HG03342 (cell line): Measurements from ENCODE around the gene LILRA6.
"Not testable (repeated sequence)": the region's sequence is repeated elsewhere in the genome, so short reads cannot be mapped to it uniquely, and the experiment has no call there.

Source experiments
- ATAC-seq: cut with Tn5 transposase; IDR thresholded peaks from one replicate; pipeline ENCODE4 v1.9.1; 2021; ENCODE audit warnings: mild to moderate bottlenecking, moderate library complexity; ENCODE audit not compliant: unreplicated experiment

Gene LILRA6

DNA sequence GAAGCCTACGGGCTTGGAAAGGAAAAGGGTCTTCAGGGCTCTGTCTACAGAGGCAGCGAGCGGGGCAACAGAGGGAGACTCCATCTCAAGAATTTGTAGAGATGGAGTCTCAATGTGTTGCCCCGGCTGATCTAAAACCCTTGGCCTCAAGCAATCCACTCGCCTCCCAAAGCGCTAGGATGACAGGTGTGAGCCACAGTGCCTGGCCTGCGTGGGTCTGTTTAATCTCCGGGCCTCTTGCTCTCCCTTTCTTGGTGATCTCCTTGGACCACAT lies 33.9 kb downstream of the LILRA6 start:
- no peak for ATAC-seq

DNA sequence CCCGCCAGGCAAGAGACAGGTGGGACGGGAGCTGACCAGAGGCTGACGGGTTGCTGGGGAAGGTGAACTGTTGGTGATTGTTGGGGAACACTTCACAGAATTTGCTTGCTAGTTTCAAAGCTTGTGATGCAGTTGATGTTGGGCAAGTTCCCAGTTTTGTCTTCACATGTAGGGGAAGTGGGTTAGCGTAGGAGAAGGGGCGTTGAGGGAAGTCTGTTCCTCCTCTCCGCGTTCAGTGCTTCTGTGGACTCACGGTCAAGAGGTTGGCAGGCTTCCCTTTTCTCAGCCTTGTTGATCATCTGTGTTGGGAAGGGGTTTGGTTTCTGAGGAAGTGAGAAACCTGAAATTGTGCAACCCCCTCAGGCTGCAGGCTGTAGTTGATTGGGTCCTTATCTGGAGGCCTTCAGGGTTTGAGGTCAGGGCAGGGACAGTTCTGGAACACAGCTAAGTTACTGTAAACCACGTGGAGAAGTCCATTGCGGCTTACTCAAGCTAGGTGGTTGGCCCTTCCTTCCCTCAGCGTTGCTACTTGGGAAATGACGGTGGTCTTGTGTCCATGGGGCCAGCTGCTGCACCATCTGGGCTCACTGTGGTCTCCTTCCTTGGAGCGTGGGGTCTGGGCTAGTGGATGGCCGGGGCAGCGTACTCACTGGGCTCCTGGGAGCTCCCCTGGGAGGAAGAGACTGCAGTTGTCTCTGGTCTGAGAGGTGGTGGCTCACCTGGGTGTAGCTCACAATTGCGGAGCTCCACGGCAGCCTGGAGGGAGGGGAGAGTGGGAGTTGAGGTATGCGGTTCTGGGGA lies 34.4 kb downstream of the LILRA6 start:
- peak; percentile 44 for ATAC-seq

DNA sequence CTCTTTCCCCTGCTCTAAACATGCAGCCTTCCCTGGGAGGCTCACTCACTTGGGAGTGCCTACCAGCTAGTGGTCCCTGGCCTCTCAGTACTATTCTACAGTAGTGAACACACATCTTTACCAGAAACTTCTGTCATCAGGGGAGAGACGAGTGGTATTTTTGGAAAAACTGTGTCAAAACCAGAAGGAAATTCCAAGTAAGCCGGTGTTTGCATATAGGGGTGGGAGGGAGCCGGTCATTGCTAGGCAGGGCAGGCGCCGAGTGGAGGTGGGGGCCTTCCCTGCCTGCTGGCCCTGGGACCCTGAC lies 35.0 kb downstream of the LILRA6 start:
- ATAC-seq: no peak

DNA sequence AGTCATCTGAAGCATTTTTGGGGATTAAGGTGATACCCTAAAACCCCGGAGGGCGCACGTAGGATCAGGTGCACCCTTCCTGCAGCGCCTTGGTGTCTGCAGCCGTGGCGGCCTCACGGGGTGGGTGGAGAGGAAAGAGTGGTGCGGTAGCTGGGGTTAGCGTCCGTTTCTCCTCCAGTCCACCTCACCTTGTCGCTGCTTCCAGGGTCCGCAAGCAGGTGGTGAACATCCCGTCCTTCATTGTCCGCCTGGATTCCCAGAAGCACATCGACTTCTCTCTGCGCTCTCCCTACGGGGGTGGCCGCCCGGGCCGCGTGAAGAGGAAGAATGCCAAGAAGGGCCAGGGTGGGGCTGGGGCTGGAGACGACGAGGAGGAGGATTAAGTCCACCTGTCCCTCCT lies 35.4 kb downstream of the LILRA6 start:
- ATAC-seq: not testable (repeated sequence)

DNA sequence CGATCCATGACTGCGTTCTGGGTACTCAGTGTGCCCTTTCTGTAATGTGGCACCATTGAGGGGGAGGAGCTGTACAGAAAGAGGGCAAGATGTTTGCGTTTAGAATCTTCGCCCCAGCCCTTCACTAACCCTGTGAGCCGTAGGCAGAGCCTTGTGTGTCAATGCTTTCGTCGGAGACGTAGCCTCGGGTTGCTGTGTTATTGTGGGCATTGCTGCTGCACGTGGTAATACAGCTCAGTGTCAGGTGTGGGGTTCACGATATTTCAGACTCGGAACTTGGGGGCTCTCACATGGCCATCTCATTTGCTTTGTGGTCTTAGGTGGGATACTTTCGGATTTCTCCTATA lies 35.8 kb downstream of the LILRA6 start:
- ATAC-seq: no peak

DNA sequence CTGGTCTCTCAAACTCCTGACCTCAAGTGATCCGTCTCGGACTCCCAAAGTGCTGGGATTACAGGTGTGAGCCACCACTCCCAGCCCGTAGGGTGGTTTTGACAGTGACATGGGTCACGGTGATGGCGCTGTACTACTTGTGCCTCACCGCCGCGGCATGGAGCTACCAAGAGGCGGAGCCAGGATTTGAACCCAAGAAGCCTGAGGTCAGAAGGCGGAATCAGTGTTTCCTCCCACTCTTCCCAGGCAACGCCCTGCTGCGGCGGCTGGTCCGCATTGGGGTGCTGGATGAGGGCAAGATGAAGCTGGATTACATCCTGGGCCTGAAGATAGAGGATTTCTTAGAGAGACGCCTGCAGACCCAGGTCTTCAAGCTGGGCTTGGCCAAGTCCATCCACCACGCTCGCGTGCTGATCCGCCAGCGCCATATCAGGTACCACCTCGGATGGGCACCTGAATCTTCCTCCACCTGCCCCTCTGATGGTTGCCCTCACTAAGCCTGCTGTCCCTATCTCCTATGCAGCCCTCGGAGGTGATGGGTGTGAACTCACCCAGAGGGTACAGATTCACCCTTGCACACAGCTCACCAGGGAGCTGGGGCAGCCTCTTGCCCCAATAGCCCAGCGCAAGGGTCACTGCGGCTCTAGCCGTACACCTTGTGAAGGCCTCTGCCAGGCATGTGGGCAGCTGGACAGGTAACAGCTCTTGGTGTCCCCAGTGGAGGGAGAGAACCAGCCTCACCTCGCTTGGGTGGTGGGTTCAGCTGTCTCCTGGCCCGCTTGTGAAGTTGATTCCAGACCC lies 36.4 kb downstream of the LILRA6 start:
- no peak for ATAC-seq

DNA sequence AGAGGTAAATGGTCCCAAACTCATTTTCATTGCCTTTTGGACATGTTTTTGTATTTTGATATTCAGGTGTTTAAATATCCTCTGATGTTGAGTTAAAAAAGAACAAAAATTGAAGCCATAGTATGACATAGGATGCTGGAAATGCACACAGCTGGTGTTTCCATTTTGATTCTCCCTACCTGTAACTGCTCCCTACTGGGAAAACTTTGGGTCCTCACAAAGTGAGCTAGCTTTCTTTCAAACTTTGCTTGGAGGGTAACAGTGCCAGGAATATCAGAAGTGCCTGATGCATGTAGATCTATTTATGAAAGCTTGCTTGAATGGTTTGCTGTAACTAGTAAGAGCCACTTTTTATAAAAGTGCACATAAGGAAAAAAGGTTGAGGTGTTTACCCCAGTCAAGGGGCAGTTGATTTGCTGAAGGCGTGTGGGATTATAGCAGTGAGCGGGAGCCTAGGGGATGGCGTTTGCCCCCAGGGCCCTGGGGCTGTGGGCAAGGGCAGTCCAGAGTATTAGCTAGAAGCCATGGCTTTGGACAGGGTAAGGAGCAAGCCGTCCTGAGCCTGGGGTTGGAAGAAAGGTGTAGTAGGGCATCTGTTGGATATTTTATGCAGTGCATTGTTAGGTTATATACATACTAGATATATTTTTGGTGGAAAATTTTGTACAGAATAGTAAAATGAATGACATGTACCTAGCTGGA lies 37.7 kb downstream of the LILRA6 start:
- ATAC-seq: no peak

DNA sequence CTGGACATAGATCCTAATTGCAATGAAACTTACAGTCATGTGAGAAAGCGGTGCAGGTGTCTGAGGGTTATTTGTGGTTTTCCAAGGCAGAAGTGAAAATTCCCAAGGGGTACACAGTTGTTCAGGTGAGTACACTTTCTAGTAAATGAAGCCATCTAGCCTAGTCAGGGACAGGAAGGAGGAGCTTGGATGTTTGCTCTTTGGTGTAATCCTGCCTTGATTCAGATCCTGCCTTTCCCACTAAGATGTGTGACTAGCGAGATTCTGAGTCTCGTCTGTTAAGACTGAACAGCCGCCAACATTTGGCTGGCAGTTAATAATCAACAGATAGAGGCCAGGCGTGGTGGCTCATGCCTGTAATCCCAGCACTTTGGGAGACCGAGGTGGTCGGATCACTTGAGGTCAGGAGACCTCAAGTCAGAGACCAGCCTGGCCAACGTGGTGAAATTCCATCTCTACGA lies 39.4 kb downstream of the LILRA6 start:
- ATAC-seq: no peak

DNA sequence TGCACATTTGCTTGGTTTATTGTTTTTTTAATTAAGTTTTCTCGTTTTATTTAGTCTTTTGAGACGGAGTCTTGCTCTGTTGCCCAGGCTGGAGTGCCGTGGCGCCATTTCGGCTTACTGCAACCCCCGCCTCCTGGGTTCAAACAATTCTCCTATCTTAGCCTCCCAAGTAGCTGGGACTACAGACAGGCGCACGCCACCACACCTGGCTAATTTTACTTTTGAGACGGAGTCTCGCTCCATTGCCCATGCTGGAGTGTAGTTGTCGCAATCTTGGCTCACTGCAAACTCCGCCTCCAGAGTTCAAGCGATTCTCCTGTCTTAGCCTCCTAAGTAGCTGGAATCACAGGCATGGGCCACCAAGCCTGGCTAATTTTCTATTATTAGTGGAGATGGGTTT lies 40.6 kb downstream of the LILRA6 start:
- no peak for ATAC-seq

DNA sequence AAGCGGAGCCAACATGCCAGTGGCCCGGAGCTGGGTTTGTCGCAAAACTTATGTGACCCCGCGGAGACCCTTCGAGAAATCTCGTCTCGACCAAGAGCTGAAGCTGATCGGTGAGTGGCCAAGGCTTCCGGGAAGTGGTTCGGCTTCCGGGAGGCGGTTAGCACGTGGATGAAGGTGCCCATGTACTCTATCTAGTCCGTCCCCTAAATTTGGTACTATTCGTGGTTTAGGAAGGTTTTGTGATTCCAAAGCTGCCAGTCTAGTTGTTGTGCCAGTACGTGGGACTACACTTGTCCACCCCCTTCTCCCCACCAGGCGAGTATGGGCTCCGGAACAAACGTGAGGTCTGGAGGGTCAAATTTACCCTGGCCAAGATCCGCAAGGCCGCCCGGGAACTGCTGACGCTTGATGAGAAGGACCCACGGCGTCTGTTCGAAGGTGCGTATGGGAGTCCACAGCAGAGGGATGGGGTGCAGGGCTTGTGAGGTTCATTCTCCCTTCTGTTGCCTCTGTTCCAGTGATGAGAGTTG lies 41.4 kb downstream of the LILRA6 start:
- ATAC-seq: no peak

DNA sequence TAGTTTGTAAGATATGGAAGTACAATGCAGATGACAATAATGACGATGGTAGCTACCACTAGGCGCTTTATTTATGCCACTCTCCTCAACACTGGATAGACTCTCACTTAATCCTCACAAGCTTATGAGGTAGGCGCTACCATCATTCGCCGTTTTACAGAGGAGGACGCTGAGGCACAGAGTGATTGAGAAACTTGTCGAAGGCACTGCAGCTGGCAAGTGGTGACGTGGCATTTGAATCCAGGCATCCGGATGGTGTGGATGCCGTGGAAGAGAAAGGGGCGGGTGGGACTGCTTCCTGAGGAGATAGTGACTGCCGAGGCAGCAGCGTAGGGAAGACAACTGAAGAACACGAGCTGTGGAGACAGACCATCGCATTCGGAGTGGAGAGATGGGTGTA lies 43.2 kb downstream of the LILRA6 start:
- ATAC-seq: no peak

DNA sequence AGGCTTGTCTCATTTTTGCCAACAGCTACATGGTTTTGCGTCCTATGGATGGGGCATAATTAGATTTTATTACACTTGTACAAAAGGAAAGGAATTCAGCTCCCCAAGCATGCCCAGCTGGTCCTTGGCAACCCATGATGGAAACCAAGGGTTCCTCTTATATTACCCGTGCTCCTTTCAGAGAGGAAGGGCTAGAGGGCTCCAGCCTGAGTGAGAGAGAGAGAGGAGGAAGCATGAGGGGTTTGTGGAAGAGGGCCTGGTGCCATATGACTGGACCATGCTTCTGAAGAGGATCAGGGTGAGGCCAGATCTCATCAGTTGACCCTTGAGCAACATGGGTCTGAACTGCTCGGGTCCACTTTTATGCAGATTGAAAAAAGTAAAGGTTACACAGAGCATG lies 45.5 kb downstream of the LILRA6 start:
- no peak for ATAC-seq

DNA sequence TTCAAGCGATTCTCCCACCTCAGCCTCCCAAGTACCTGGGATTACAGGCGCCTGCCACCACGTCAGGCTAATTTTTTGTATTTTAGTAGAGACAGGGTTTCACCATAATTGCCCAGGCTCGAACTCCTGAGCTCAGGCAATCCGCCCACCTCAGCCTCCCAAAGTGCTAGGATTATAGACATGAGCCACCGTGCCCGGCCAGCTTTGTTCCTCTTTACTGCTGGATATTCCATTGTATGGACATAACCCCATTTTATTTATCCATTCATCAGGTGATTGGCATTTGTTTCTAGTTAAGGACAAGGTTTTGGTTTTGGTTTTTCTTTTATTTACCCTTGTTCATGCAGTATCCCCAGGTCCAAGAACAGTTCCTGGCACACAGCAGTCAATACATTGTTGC lies 46.1 kb downstream of the LILRA6 start:
- ATAC-seq: no peak

DNA sequence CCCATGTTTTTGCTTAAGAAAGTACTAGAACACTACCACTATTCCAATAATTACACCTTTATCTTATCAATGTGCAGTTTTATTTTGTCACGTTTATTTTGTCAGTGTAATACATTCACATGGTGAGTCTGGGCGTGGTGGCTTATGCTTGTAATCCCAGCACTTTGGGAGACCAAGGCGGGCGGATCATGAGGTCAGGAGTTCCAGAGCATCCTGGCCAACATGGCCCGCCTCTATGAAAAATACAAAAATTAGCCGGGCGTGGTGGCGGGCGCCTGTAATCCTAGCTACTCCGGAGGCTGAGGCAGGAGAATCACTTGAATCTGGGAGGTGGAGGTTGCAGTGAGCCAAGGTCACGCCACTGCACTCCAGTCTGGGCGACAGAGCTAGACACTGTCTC lies 48.1 kb downstream of the LILRA6 start:
- not testable (repeated sequence) for ATAC-seq

DNA sequence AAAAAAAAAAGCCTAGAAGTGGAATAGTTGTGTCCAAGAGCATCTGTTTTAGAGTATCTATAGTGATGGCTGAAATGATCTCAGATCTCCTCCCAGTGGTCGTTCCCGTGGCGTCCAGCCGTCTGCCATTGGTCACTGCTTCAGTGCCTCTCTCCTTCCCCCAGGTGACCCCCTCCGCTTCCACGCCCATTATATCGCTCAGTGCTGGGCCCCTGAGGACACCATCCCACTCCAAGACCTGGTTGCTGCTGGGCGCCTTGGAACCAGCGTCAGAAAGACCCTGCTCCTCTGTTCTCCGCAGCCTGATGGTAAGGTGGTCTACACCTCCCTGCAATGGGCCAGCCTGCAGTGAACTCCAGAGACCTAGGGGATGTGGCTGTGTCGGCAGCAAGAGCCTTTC lies 49.6 kb downstream of the LILRA6 start:
- no peak for ATAC-seq

DNA sequence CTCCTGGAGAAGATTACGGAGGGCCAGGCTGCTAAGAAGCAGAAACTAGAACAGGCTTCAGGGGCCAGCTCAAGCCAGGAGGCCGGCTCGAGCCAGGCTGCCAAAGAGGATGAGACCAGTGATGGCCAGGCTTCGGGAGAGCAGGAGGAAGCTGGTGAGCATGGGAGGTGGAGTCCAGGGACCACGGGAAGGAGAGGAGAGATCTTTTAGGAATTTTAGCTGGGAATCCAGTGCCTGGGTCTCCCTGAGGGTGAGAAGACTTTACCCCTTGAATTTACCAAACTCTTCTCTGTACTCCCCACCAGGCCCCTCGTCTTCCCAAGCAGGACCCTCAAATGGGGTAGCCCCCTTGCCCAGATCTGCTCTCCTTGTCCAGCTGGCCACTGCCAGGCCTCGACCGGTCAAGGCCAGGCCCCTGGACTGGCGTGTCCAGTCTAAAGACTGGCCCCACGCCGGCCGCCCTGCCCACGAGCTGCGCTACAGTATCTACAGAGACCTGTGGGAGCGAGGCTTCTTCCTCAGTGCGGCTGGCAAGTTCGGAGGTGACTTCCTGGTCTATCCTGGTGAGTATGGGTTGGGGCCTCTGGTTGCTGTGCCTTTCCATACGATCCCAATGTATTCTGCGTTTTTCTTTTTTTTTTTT lies 50.7 kb downstream of the LILRA6 start:
- no peak for ATAC-seq

DNA sequence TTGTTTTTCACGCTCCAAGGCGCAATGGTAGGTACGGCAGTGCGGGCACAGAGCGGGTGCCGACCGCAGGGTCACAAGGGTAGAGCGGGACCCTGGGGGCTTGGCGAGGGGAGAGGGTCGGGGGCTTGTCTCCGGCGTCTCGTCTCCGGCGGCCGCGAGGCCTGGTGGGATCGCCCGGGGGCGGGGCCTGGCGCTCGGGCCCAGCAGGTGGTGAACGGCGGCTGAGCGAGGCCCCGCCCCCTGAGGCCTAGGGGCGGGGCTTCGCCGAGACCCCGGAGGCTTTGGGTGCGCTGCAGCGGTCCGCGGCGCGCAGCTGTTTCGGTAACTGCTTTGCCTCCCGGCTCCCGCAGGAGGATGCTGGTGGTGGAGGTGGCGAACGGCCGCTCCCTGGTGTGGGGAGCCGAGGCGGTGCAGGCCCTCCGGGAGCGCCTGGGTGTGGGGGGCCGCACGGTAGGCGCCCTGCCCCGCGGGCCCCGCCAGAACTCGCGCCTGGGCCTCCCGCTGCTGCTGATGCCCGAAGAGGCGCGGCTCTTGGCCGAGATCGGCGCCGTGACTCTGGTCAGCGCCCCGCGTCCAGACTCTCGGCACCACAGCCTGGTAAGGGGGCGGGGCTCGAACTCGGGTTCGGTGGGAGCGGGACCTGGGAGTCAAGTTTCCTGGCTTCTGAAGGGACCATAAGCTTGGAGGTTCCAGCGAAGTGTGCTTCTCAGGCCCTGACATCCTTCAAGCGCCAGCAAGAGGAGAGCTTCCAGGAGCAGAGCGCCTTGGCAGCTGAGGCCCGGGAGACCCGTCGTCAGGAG lies 51.4 kb downstream of the LILRA6 start, which contains the start of gene TSEN34:
TSEN34 (plus strand) TSS at position 298 of the 800 bp plus-strand sequence; CDS start at position 355, 57 bp downstream.
- peak; percentile 29 for ATAC-seq

DNA sequence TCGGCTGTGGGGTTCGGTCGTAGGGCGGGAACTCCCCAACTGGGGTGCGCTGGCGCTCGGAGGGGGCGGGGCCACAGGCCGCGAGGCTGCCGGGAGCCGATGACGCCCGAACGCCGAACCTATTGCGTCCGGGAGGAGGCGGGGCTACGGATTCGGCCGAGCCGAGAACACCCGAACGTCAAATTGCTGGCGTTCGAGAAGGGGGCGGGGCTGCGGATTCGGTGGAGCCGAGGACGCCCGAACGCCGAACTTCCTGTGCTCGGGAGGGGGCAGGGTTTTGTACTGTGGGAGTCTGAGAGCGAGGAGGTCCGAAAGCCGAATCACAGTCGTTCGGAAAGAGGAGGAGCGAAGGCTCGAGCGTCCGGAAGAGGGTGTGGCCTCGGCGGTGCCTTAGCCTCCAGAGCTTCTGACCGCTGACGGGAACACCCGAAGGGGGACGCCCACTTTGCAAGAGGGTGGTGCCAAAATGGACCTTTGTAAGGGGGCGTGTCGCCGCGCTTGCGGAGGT lies 52.0 kb downstream of the LILRA6 start:
- ATAC-seq: peak; percentile 39

DNA sequence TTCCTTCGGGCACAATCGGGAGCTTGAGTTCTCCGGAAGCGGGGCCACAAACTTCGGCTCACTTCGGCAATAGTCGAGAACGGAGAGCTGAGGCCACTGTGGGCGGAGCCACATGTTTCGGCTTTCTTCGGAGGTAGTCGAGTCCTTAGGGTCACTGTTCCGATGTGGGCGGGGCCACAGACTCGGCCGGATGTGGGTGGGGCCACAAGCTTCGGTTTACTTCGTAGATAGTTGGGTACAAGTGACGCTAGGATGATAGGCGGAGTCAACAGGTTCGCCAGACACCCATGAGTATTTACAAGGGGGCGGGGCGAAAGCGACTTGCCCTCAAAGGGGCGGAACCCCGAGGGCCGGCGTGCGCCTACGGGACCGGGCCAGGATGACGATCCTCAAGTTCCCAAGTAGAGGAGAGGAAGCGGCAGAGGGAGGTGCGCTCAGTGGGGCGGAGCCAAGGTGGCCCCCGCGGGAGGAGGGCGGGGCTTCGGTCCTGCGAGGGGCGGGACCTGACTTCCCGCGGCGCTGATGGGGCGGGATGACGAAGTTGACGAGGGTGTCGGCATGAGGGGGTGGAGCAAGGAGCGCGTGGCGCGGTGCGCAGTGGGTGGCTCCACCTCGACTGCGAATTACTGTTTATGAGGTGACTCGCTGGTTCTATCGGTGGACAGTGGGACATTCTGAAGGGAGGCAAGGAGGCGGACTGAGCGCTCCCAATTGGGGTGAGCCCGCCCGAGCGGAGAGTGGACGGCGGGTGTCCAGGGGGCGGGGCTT lies 52.7 kb downstream of the LILRA6 start:
- peak; percentile 43 for ATAC-seq
